ENCODE measurements around the gene MATN1. TPM values are rescaled to one million over a fixed set of nuclear protein-coding genes. Genes with fewer than 3 reads are reported as not detected.

Gene MATN1
- total and polyA plus RNA-seq, 2 of the 4 experiments (the other 2 are of a cell fraction): 0.27 TPM; not detected in 1

DNA sequence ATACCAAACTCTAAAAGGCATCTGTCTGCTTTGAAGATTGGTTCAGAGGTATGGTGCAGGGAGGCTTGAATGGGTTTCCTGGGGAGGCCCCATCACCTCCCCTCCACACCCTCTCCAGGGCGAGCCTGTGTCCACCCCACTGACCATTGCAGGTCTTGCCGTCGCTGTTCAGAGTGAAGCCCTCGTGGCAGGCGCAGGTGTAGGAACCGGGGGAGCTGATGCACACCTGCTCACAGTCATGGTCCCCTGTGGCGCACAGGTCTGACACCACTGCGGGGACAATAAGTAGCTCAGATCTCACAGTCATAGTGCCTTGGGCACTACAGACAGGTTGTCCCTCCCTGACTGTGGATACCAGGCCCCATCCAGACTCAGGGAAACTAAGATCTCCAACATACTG is 6.7 kb downstream of the MATN1 start:
- Histone ChIP-seq H2AFZ (replicated peaks; ENCODE audit: low read length, poor library complexity) (no peak overlapping the region), H3K4ac (ENCODE audit: low read depth, low read length) (no peak overlapping the region), H3K27me3 (ENCODE audit: control insufficient read depth, insufficient read depth, low read length) (peaks cover 11% of the 10 kb centered on the region; the same call in 1 of the 2 replicates), H3K9me1 (ENCODE audit: insufficient read depth, low read length) (no peaks in the 10 kb centered on the region), H3K4me2 (ENCODE audit: low read depth, low read length) (no peak overlapping the region), H2AK5ac (ENCODE audit: low read depth, low read length) (no peak overlapping the region), H2AK9ac (replicated peaks; ENCODE audit: low read depth, low read length, poor library complexity) (no peak overlapping the region), H2BK5ac (ENCODE audit: low read depth, low read length, poor library complexity, severe bottlenecking) (no peak overlapping the region), H3K9me3 (ENCODE audit: control insufficient read depth, insufficient read depth, low read length) (no peaks in the 10 kb centered on the region; the same call in 1 of the 2 replicates), H3K36me3 (ENCODE audit: control insufficient read depth, insufficient read depth, low read length) (no peaks in the 10 kb centered on the region), H3K4me1 (ENCODE audit: control insufficient read depth, insufficient read depth, low read length) (peaks cover 4% of the 10 kb centered on the region; the same call in 1 of the 2 replicates), H3K9ac (ENCODE audit: low read depth, low read length) (no peak overlapping the region), H3K56ac (ENCODE audit: extremely low read depth, insufficient read depth, low read length) (no peak overlapping the region), H2BK20ac (ENCODE audit: low read depth, low read length) (no peak overlapping the region), H4K91ac (ENCODE audit: insufficient read depth, low read depth, low read length) (no peak overlapping the region), H4K8ac (ENCODE audit: low read depth in 2 of 2, low read length in 2 of 2) (no peak overlapping the region), H4K5ac (ENCODE audit: low read depth, low read length) (no peak overlapping the region), H3K27ac (ENCODE audit: insufficient read depth, low read length) (no peak overlapping the region), H3K4me3 (ENCODE audit: insufficient read depth, low read depth, low read length) (no peak overlapping the region), H4K20me1 (ENCODE audit: insufficient read depth, low read length) (peaks cover 6% of the 10 kb centered on the region), H3K79me1 (ENCODE audit: low read depth in 1 of 2, low read length in 2 of 2) (peaks cover 0 to 6% of the 10 kb centered on the region in 2 experiments; a peak in 1 of 4 replicates), H2BK120ac (ENCODE audit: low read depth, low read length) (no peak overlapping the region), H3K23ac (ENCODE audit: low read depth, low read length) (no peak overlapping the region), H3K18ac (ENCODE audit: low read depth, low read length) (no peak overlapping the region), H2BK15ac (ENCODE audit: low read depth, low read length) (no peak overlapping the region), H3K14ac (replicated peaks; ENCODE audit: low read depth, low read length) (no peak overlapping the region)
- dilution Hi-C loops (cut with HindIII; ENCODE audit: low sequenced_read_pairs, unreplicated experiment) (no loop called here), intact Hi-C loops (cut with micrococcal nuclease) (no loop called here), in situ Hi-C loops (cut with MboI; ENCODE audit: low sequenced_read_pairs) (loop anchor here (10.0 kb wide), 1 partner anchor 1482 kb away; the partner anchor contains the start of genes MECR and PTPRU)
- ATAC-seq (ENCODE audit: low read depth): no peak
- no TSS peak for BruUV-seq (replicated peaks)
- no peak for DNase-seq
- ChIA-PET POLR2A (ENCODE audit: unreplicated experiment) (no interaction called here), CTCF (no interaction called here)
- TF ChIP-seq CHD1 (IDR thresholded peaks at IDR 0.05; ENCODE audit: low read depth, low read length): no peak
- no peak for TF ChIP-seq MAZ (IDR thresholded peaks at IDR 0.05; ENCODE audit: borderline replicate concordance, low read depth, low read length)
- TF ChIP-seq MXI1 (IDR thresholded peaks at IDR 0.05; ENCODE audit: borderline replicate concordance, low read depth, low read length): no peak
- TF ChIP-seq NFE2L2 (IDR thresholded peaks at IDR 0.05; ENCODE audit: low read depth, low read length): no peak
- TF ChIP-seq RCOR1 (IDR thresholded peaks at IDR 0.05; ENCODE audit: insufficient replicate concordance, low read length): no peak
- TF ChIP-seq RFX5 (IDR thresholded peaks at IDR 0.05; ENCODE audit: low read depth, low read length): no peak
- TF ChIP-seq RAD21 (IDR thresholded peaks at IDR 0.05; ENCODE audit: low read length): no peak
- TF ChIP-seq, protein P1, sequence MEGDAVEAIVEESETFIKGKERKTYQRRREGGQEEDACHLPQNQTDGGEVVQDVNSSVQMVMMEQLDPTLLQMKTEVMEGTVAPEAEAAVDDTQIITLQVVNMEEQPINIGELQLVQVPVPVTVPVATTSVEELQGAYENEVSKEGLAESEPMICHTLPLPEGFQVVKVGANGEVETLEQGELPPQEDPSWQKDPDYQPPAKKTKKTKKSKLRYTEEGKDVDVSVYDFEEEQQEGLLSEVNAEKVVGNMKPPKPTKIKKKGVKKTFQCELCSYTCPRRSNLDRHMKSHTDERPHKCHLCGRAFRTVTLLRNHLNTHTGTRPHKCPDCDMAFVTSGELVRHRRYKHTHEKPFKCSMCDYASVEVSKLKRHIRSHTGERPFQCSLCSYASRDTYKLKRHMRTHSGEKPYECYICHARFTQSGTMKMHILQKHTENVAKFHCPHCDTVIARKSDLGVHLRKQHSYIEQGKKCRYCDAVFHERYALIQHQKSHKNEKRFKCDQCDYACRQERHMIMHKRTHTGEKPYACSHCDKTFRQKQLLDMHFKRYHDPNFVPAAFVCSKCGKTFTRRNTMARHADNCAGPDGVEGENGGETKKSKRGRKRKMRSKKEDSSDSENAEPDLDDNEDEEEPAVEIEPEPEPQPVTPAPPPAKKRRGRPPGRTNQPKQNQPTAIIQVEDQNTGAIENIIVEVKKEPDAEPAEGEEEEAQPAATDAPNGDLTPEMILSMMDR (conservative IDR thresholded peaks at IDR 0.05; ENCODE audit: low read depth, low read length): no peak
- WGBS, 2 experiments (ENCODE audit: extremely low coverage in 2 of 2, insufficient read length in 1 of 2): 99% methylated on average over 7 of the region's 8 CpGs; no CpG with 5 or more reads in 1 of the 2 experiments

Measured in IMR-90 (cell line).